H9 (cell line): ENCODE data around the gene ZHX3. TPM values are rescaled to one million over a fixed set of nuclear protein-coding genes. Genes with fewer than 3 reads are reported as not detected.
A peak's percentile ranks its signal among the peaks of the same experiment; 100 is the strongest.

ENCODE experiments used
- DNase-seq: peaks from one replicate; pipeline ENCODE4 v3.0.0-alpha.2; 2017
- H2AFZ ChIP-seq: one replicate; pipeline ENCODE4 v1.6.1; 2013; ENCODE audit warnings: mild to moderate bottlenecking, low read length, control low read depth, moderate library complexity
- H2AK5ac ChIP-seq: 2 replicates; pipeline ENCODE4 v1.6.1; 2013; ENCODE audit warnings: low read length, control low read depth, mixed read lengths; ENCODE audit not compliant: insufficient read length
- H2BK120ac ChIP-seq: one replicate; pipeline ENCODE4 v1.6.1; 2013; ENCODE audit warnings: low read depth, mild to moderate bottlenecking, low read length, control low read depth, inconsistent platforms; ENCODE audit not compliant: poor library complexity, severe bottlenecking
- H2BK12ac ChIP-seq: 2 replicates; pipeline ENCODE4 v1.6.1; 2013; ENCODE audit warnings: low read length, control low read depth, mixed read lengths, low read depth; ENCODE audit not compliant: insufficient read length
- H2BK15ac ChIP-seq: 2 replicates; pipeline ENCODE4 v1.6.1; 2013; ENCODE audit warnings: low read depth, low read length, control low read depth
- H2BK20ac ChIP-seq: one replicate; pipeline ENCODE4 v1.6.1; 2013; ENCODE audit warnings: low read depth, mild to moderate bottlenecking, low read length, control low read depth, inconsistent platforms; ENCODE audit not compliant: poor library complexity, severe bottlenecking
- H2BK5ac ChIP-seq: 2 replicates; pipeline ENCODE4 v1.6.1; 2013; ENCODE audit warnings: low read length, control low read depth, mixed read lengths; ENCODE audit not compliant: insufficient read length
- H3K14ac ChIP-seq: 2 replicates; pipeline ENCODE4 v1.6.1; 2013; ENCODE audit warnings: low read length, control low read depth; ENCODE audit not compliant: insufficient read depth
- H3K18ac ChIP-seq: 2 replicates; pipeline ENCODE4 v1.6.1; 2013; ENCODE audit warnings: low read depth, mild to moderate bottlenecking, mixed read lengths, low read length, control low read depth; ENCODE audit not compliant: insufficient read length
- H3K23ac ChIP-seq: 2 replicates; pipeline ENCODE4 v1.6.1; 2013; ENCODE audit warnings: low read length, control low read depth, mixed read lengths, low read depth; ENCODE audit not compliant: insufficient read length
- H3K23me2 ChIP-seq: 2 replicates; pipeline ENCODE4 v1.6.1; 2013; ENCODE audit warnings: low read depth, mild to moderate bottlenecking, mixed read lengths, low read length, control low read depth; ENCODE audit not compliant: insufficient read length, poor library complexity, severe bottlenecking
- H3K27ac ChIP-seq: 2 replicates; pipeline ENCODE4 v1.5.1; 2013; ENCODE audit warnings: low read length, control low read depth, mixed read lengths, low read depth; ENCODE audit not compliant: insufficient read length
- H3K27me3 ChIP-seq: 2 replicates; pipeline ENCODE4 v1.6.1; 2013; ENCODE audit warnings: low read length, control low read depth, inconsistent platforms; ENCODE audit not compliant: insufficient read depth
- H3K4ac ChIP-seq: 2 replicates; pipeline ENCODE4 v1.6.1; 2013; ENCODE audit warnings: low read depth, mild to moderate bottlenecking, control low read depth, inconsistent platforms, low read length, moderate library complexity
- H3K4me1 ChIP-seq: 2 replicates; pipeline ENCODE4 v1.6.1; 2013; ENCODE audit warnings: low read length, control low read depth, inconsistent platforms; ENCODE audit not compliant: insufficient read depth
- H3K4me2 ChIP-seq: 2 replicates; pipeline ENCODE4 v1.6.1; 2013; ENCODE audit warnings: low read length, control low read depth, mixed read lengths; ENCODE audit not compliant: insufficient read length, insufficient read depth
- H3K56ac ChIP-seq: 2 replicates; pipeline ENCODE4 v1.6.1; 2013; ENCODE audit warnings: low read depth, mild to moderate bottlenecking, mixed read lengths, low read length, control low read depth; ENCODE audit not compliant: insufficient read length
- H3K79me1 ChIP-seq: 2 replicates; pipeline ENCODE4 v1.6.1; 2013; ENCODE audit warnings: low read depth, mild to moderate bottlenecking, moderate library complexity, low read length, control low read depth, inconsistent platforms; ENCODE audit not compliant: insufficient read depth, poor library complexity, severe bottlenecking
- H3K79me2 ChIP-seq: 2 replicates; pipeline ENCODE4 v1.6.1; 2013; ENCODE audit warnings: low read length, control low read depth, inconsistent platforms; ENCODE audit not compliant: insufficient read depth
- H3K9ac ChIP-seq: 2 replicates; pipeline ENCODE4 v1.6.1; 2013; ENCODE audit warnings: low read length, control low read depth, mixed read lengths; ENCODE audit not compliant: insufficient read length; ENCODE audit errors: extremely low read depth
- H3K9me3 ChIP-seq: one replicate; pipeline ENCODE4 v1.6.1; 2013; ENCODE audit warnings: low read depth, low read length, inconsistent platforms; ENCODE audit not compliant: control insufficient read depth
- H3T11ph ChIP-seq: one replicate; pipeline ENCODE4 v1.6.1; 2013; ENCODE audit warnings: mild to moderate bottlenecking, low read length, control low read depth, inconsistent platforms
- H4K20me1 ChIP-seq: one replicate; pipeline ENCODE4 v1.6.1; 2013; ENCODE audit not compliant: control insufficient read depth, insufficient read length, insufficient read depth
- H4K5ac ChIP-seq: 2 replicates; pipeline ENCODE4 v1.6.1; 2013; ENCODE audit warnings: low read depth, mild to moderate bottlenecking, mixed read lengths, low read length, control low read depth; ENCODE audit not compliant: insufficient read length
- H4K8ac ChIP-seq: replicated peaks from 2 replicates; pipeline ENCODE4 v1.6.1; 2013; ENCODE audit warnings: low read length, control low read depth, mixed read lengths, low read depth; ENCODE audit not compliant: insufficient read length
- H4K91ac ChIP-seq: 2 replicates; pipeline ENCODE4 v1.6.1; 2013; ENCODE audit warnings: low read depth, mild to moderate bottlenecking, moderate library complexity, mixed read lengths, low read length, control low read depth; ENCODE audit not compliant: insufficient read length
- H3K27ac Mint-ChIP-seq, 3 experiments: 2 replicates in 2 of 3; 3 replicates in 1 of 3; pipeline ENCODE4 v1.8.0; 2020 to 2021; ENCODE audit warnings: mixed read lengths in 3 of 3, mild to moderate bottlenecking in 1 of 3, moderate library complexity in 1 of 3
- H3K27me3 Mint-ChIP-seq: 2 replicates; pipeline ENCODE4 v1.8.0; 2021; ENCODE audit warnings: low read depth, mild to moderate bottlenecking, moderate library complexity, mixed read lengths
- H3K36me3 Mint-ChIP-seq, 3 experiments: 2 replicates in 2 of 3; 3 replicates in 1 of 3; pipeline ENCODE4 v1.8.0; 2020 to 2021; ENCODE audit warnings: low read depth in 3 of 3, mixed read lengths in 3 of 3; ENCODE audit not compliant: insufficient read depth in 1 of 3
- H3K4me1 Mint-ChIP-seq, 2 experiments: 2 replicates each; pipeline ENCODE4 v1.8.0; 2020; ENCODE audit warnings: mixed read lengths in 2 of 2
- H3K4me3 Mint-ChIP-seq, 2 experiments: 2 replicates in 1 of 2; 3 replicates in 1 of 2; pipeline ENCODE4 v1.8.0; 2020 to 2021; ENCODE audit warnings: mild to moderate bottlenecking in 2 of 2, mixed read lengths in 2 of 2, moderate library complexity in 1 of 2
- H3K9me3 Mint-ChIP-seq, 2 experiments: 2 replicates in 1 of 2; 3 replicates in 1 of 2; pipeline ENCODE4 v1.8.0; 2020; ENCODE audit warnings: mild to moderate bottlenecking in 2 of 2, mixed read lengths in 2 of 2, moderate library complexity in 1 of 2
- CTCF ChIP-seq: fragments of 200-600 bp; sonication (generic); conservative IDR thresholded peaks from 3 replicates; pipeline ENCODE4 v1.8.0; 2021; ENCODE audit warnings: antibody characterized with exemption, mild to moderate bottlenecking
- WGBS: extraction: QIAGEN DNeasy Blood & Tissue Kit; methylation state at CpG from one replicate; pipeline ENCODE4 v1.1.7; 2013; ENCODE audit warnings: missing lambda C conversion rate, low lambda C conversion rate, mixed read lengths; ENCODE audit not compliant: insufficient read length; ENCODE audit errors: extremely low coverage; 5-methylcytosine and 5-hydroxymethylcytosine counted together
- total RNA-seq: library from RNA; stranded (reverse); gene quantifications from 2 replicates; pipeline ENCODE4 v1.2.1, GENCODE V29; 2021

Gene ZHX3
- total RNA-seq, 1 experiment from 2014 or later = 4.4 TPM

GRCh38 chr20:41352106-41352505, 34.6 kb upstream of the ZHX3 start:
- no CpG with 5 or more reads among the region's 4 CpGs for WGBS

More at GRCh38 chr20:41352106-41352505, 34.6 kb upstream of the ZHX3 start:
- no peaks in the 10 kb centered on the region for H3K23me2 ChIP-seq
- TF ChIP-seq CTCF = peak; percentile 48; the same call in 2 of the 3 replicates
- H3K27me3 ChIP-seq = no peaks in the 10 kb centered on the region
- H2BK12ac ChIP-seq = no peak overlapping the region
- no peak overlapping the region for H3K9ac ChIP-seq
- H2AFZ ChIP-seq = no peak overlapping the region
- peaks cover 0 to 4% (median 0%) of the 10 kb centered on the region in 3 experiments; a peak in 3 of 7 replicates for H3K36me3 Mint-ChIP-seq
- no peak overlapping the region for H3K14ac ChIP-seq
- H2BK20ac ChIP-seq = no peak overlapping the region
- H3K4me1 Mint-ChIP-seq = peaks cover 3% of the 10 kb centered on the region in 2 experiments; a peak in 3 of 4 replicates
- H2BK15ac ChIP-seq = no peak overlapping the region
- H3K9me3 ChIP-seq = no peaks in the 10 kb centered on the region
- H3K4me2 ChIP-seq = no peak overlapping the region
- no peak overlapping the region for H2AK5ac ChIP-seq
- no peaks in the 10 kb centered on the region for H3K27me3 Mint-ChIP-seq
- no peak overlapping the region for H4K8ac ChIP-seq
- no peaks in the 10 kb centered on the region for H4K20me1 ChIP-seq
- H3K4me3 Mint-ChIP-seq = no peak overlapping the region
- H3K27ac Mint-ChIP-seq = peak overlapping the region in 1 of 3 experiments; percentile 76; a peak in 1 of 7 replicates
- H3K9me3 Mint-ChIP-seq = no peaks in the 10 kb centered on the region; a peak in 1 of 5 replicates
- H2BK5ac ChIP-seq = no peak overlapping the region
- DNase-seq = peak; percentile 47
- no peaks in the 10 kb centered on the region for H3K79me2 ChIP-seq
- H3K27ac ChIP-seq = no peak overlapping the region
- H3K18ac ChIP-seq = no peak overlapping the region
- H4K91ac ChIP-seq = no peak overlapping the region
- no peak overlapping the region for H4K5ac ChIP-seq
- H3T11ph ChIP-seq = no peak overlapping the region
- no peak overlapping the region for H3K4ac ChIP-seq
- H2BK120ac ChIP-seq = no peak overlapping the region
- H3K23ac ChIP-seq = no peak overlapping the region
- no peak overlapping the region for H3K56ac ChIP-seq
- H3K4me1 ChIP-seq = no peaks in the 10 kb centered on the region
- no peaks in the 10 kb centered on the region for H3K79me1 ChIP-seq
